ENCODE measurements around the gene TNKS1BP1.

DNA sequence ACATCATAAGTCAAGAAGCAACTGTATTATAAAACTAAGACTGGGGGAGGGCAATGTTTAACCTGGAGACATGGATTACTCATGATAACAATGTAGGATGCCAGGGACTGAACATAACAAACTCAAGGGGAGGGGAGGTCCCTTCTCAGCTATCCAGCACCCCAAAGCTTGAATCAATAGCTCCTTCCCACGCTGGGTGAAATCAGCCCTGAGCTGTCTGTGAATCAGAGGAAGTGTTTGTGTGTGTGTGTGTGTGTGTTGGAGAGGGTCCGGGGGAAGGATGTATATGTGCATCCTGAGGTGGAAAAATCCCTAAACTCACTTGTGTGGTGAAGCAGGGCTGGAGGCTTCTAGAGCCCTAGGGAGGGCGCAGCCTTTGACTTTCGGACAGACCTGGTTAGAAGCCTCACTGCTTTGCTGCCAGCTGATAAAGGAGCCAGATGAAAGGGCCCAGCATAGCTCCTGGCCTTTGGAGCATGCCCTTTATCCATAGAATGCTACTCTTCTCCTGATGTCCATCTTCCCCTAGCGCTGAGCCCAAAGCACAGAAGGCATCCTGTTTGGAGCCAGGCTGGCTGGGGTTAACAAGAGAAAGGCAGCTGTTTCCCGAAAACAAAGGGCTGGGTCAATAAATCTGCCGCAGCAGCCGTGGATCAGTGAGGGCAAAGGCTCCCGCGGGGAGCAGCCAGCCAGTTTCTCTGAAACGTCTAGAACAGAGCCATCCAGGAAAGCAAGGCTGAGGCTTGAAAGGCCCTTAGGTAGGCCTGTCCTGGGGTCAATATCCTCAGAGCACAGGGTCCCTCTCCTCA, 35.8 kb downstream of the TNKS1BP1 start:
- TF ChIP-seq, protein P1, sequence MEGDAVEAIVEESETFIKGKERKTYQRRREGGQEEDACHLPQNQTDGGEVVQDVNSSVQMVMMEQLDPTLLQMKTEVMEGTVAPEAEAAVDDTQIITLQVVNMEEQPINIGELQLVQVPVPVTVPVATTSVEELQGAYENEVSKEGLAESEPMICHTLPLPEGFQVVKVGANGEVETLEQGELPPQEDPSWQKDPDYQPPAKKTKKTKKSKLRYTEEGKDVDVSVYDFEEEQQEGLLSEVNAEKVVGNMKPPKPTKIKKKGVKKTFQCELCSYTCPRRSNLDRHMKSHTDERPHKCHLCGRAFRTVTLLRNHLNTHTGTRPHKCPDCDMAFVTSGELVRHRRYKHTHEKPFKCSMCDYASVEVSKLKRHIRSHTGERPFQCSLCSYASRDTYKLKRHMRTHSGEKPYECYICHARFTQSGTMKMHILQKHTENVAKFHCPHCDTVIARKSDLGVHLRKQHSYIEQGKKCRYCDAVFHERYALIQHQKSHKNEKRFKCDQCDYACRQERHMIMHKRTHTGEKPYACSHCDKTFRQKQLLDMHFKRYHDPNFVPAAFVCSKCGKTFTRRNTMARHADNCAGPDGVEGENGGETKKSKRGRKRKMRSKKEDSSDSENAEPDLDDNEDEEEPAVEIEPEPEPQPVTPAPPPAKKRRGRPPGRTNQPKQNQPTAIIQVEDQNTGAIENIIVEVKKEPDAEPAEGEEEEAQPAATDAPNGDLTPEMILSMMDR (IDR thresholded peaks at IDR 0.05; ENCODE audit: control extremely low read depth in 1 of 3, insufficient read depth in 1 of 3, low read depth in 1 of 3, low read length in 3 of 3): no peak
- no peak for TF ChIP-seq EZH2 (IDR thresholded peaks at IDR 0.05; ENCODE audit: low read depth, low read length, severe bottlenecking)
- no peak for TF ChIP-seq EP300 (IDR thresholded peaks at IDR 0.05; ENCODE audit: borderline replicate concordance in 1 of 2, low read depth in 2 of 2, low read length in 2 of 2)
- TF ChIP-seq SAP30 (IDR thresholded peaks at IDR 0.05; ENCODE audit: insufficient read depth, insufficient replicate concordance, low read length): no peak
- TF ChIP-seq CREB1 (IDR thresholded peaks at IDR 0.05): no peak
- TF ChIP-seq ZNF274 (IDR thresholded peaks at IDR 0.05; ENCODE audit: borderline replicate concordance, extremely low read depth, low read length): no peak
- no peak for TF ChIP-seq JUND (IDR thresholded peaks at IDR 0.05; ENCODE audit: low read length)
- TF ChIP-seq SP2 (IDR thresholded peaks at IDR 0.05; ENCODE audit: low read length): no peak
- no peak for TF ChIP-seq CHD2 (IDR thresholded peaks at IDR 0.05; ENCODE audit: low read length)
- no peak for TF ChIP-seq EGR1 (IDR thresholded peaks at IDR 0.05; ENCODE audit: borderline replicate concordance, low read depth, low read length)
- no peak for TF ChIP-seq RBBP5 (IDR thresholded peaks at IDR 0.05; ENCODE audit: borderline replicate concordance, low read depth, low read length)
- TF ChIP-seq, protein P2, sequence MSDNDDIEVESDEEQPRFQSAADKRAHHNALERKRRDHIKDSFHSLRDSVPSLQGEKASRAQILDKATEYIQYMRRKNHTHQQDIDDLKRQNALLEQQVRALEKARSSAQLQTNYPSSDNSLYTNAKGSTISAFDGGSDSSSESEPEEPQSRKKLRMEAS (IDR thresholded peaks at IDR 0.05): no peak
- TF ChIP-seq TBP (IDR thresholded peaks at IDR 0.05; ENCODE audit: low read depth, low read length): no peak
